ENCODE measurements around the gene UBE2J2. TPM values are rescaled to one million over a fixed set of nuclear protein-coding genes. Genes with fewer than 3 reads are reported as not detected.

The UBE2J2 gene
- total RNA-seq, 6 experiments from 2014 or later: 56.2 to 67.9 (median 61.1) TPM

DNA sequence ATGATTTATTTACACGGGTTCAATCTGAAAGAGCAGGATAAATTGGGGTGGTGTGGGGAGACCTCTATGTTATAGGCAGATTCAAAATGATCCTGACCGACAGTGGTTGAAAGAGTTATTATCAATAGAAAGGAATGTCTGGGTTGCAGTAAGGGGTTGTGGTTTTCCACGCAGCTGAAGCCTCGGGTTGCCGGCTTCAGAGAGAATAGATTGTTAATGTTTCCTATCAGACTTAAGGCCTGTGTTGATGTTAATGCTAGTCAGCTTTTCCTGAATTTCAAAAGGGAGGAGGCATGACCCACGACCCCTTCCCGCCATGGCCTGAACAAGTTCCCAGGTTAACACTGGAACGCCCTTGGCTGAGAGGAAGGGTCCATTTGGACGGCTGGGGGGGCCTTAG lies 2.2 kb upstream of the UBE2J2 start:
- TF ChIP-seq, protein P1, sequence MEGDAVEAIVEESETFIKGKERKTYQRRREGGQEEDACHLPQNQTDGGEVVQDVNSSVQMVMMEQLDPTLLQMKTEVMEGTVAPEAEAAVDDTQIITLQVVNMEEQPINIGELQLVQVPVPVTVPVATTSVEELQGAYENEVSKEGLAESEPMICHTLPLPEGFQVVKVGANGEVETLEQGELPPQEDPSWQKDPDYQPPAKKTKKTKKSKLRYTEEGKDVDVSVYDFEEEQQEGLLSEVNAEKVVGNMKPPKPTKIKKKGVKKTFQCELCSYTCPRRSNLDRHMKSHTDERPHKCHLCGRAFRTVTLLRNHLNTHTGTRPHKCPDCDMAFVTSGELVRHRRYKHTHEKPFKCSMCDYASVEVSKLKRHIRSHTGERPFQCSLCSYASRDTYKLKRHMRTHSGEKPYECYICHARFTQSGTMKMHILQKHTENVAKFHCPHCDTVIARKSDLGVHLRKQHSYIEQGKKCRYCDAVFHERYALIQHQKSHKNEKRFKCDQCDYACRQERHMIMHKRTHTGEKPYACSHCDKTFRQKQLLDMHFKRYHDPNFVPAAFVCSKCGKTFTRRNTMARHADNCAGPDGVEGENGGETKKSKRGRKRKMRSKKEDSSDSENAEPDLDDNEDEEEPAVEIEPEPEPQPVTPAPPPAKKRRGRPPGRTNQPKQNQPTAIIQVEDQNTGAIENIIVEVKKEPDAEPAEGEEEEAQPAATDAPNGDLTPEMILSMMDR (IDR thresholded peaks at IDR 0.05): no peak
- H3K27ac Mint-ChIP-seq: no peak overlapping the region
- peaks cover 5% of the 10 kb centered on the region for H3K27me3 Mint-ChIP-seq (ENCODE audit: insufficient read depth)
- peaks cover 22% of the 10 kb centered on the region for H3K36me3 Mint-ChIP-seq (ENCODE audit: low read depth)
- H3K9me3 Mint-ChIP-seq: no peaks in the 10 kb centered on the region
- peaks cover 26% of the 10 kb centered on the region for H3K4me1 Mint-ChIP-seq (ENCODE audit: low read depth)
- no peak for DNase-seq
- H3K4me3 Mint-ChIP-seq: no peak overlapping the region

DNA sequence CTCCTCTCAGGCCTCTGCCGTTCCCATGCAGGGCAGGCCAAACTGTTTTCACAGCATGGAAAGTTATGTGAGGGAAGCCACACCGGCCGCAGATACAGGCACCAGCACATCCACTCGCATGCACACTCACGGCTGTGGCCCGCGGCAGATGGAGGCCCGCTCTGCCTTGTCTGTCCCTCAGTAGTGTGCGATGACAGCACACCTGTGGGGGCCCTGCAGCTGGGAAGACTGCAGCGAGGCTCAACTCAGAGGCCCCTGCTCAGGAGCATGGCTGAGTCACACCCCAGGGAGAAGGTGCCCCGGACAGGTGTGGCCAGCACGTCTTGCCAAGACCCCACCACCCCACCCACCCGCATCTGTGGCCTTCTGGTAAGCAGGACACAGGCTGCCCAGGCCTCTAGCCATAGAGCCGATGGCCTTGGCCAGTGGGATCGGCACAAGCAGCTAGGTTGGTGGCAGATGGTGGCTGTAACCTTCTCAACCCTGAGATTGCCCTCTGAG lies 1.3 kb upstream of the UBE2J2 start:
- Mint-ChIP-seq H3K4me1 (ENCODE audit: low read depth) (peaks cover 34% of the 10 kb centered on the region), H3K27ac (peak overlapping the region; percentile 78; the same call in 1 of the 2 replicates), H3K9me3 (no peaks in the 10 kb centered on the region), H3K4me3 (peak overlapping the region; percentile 80), H3K27me3 (ENCODE audit: insufficient read depth) (peaks cover 5% of the 10 kb centered on the region), H3K36me3 (ENCODE audit: low read depth) (peaks cover 31% of the 10 kb centered on the region)
- TF ChIP-seq, protein P1 (IDR thresholded peaks at IDR 0.05): no peak
- no peak for DNase-seq

- Mint-ChIP-seq H3K9me3 (no peaks in the 10 kb centered on the region), H3K27ac (peak overlapping the region; percentile 78; the same call in 1 of the 2 replicates), H3K4me1 (ENCODE audit: low read depth) (peaks cover 39% of the 10 kb centered on the region), H3K36me3 (ENCODE audit: low read depth) (peaks cover 34% of the 10 kb centered on the region), H3K4me3 (peak overlapping the region; percentile 80), H3K27me3 (ENCODE audit: insufficient read depth) (peaks cover 5% of the 10 kb centered on the region)
- no peak for DNase-seq
- TF ChIP-seq, protein P1 (IDR thresholded peaks at IDR 0.05): no peak; the same call in 1 of the 2 replicates
Observed at GRCh38 chr1:1274299-1274930, 761 bp upstream of the UBE2J2 start.

- peaks cover 34% of the 10 kb centered on the region for H3K36me3 Mint-ChIP-seq (ENCODE audit: low read depth)
- DNase-seq: no peak
- peak overlapping the region; percentile 89 for H3K27ac Mint-ChIP-seq
- no peaks in the 10 kb centered on the region for H3K9me3 Mint-ChIP-seq
- peaks cover 4% of the 10 kb centered on the region for H3K27me3 Mint-ChIP-seq (ENCODE audit: insufficient read depth)
- TF ChIP-seq, protein P1 (IDR thresholded peaks at IDR 0.05): no peak
- peaks cover 39% of the 10 kb centered on the region for H3K4me1 Mint-ChIP-seq (ENCODE audit: low read depth)
- peak overlapping the region; percentile 91 for H3K4me3 Mint-ChIP-seq
Observed at GRCh38 chr1:1273209-1273511, 494 bp downstream of the UBE2J2 start.

DNA sequence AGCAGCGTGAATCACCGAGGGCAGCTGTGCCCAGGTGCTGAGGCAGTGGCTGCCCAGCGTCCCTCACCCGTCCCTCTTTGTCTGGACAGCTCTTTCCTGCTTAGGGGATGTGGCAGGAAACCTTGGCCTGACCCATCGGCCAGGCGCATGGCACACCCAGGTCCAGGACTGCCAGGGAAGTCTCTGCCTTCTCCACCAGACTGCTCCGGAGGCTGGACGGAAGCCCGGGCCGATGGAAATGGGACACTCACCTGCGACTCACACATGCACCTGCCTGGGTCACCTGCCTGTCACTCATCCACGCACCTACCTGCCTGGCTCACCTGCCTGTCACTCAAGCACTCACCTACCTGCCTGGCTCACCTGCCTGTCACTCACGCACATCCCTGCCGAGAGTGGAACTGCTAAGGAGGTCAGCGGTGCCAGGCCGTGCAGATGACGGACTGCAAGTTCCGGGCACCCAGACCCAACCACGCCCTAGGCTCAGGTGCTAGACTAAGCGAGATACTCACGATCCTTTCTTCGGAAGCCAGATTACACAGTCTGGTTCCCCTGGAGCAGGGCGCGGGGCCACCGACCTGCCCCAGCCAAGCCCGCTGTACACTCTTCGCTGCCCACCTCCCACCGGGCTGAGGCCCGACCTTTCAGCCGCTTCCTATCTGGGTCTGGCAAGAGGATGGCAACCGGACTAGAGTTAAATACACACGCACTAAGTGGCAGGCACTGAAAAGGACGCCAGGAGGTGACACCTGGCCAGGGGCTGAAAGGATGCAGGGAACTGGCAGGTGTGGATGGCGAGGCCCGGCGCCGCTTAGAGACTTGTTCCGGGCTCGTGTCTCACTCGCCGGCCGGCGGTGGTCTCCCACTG lies 1.1 kb downstream of the UBE2J2 start:
- Mint-ChIP-seq H3K27me3 (ENCODE audit: insufficient read depth) (peaks cover 4% of the 10 kb centered on the region), H3K27ac (peak overlapping the region; percentile 89), H3K36me3 (ENCODE audit: low read depth) (peaks cover 34% of the 10 kb centered on the region), H3K9me3 (no peaks in the 10 kb centered on the region), H3K4me1 (ENCODE audit: low read depth) (peaks cover 39% of the 10 kb centered on the region), H3K4me3 (peak overlapping the region; percentile 91)
- TF ChIP-seq, protein P1 (IDR thresholded peaks at IDR 0.05): no peak
- no peak for DNase-seq

Measured in HFFc6 (cell line).